Esophagus (tissue), 2 donors: Measurements from ENCODE around the gene LAT. TPM values are rescaled to one million over a fixed set of nuclear protein-coding genes. Genes with fewer than 3 reads are reported as not detected.

Experiments used
- H3K27ac ChIP-seq, 2 donors: one replicate each; pipeline ENCODE4 v1.5.1; 2013; ENCODE audit warnings: low read depth in 2 of 2, mild to moderate bottlenecking in 2 of 2, inconsistent platforms in 1 of 2, low read length in 1 of 2, moderate library complexity in 1 of 2
- H3K27me3 ChIP-seq, 2 donors: one replicate each; pipeline ENCODE4 v1.6.1; 2013; ENCODE audit warnings: low read length in 2 of 2, control low read depth in 1 of 2, mild to moderate bottlenecking in 1 of 2; ENCODE audit not compliant: insufficient read depth in 2 of 2, control insufficient read depth in 1 of 2
- H3K36me3 ChIP-seq, 2 donors: one replicate each; pipeline ENCODE4 v1.6.1; 2013; ENCODE audit warnings: low read length in 1 of 2; ENCODE audit not compliant: control insufficient read depth in 2 of 2, insufficient read depth in 2 of 2
- H3K4me1 ChIP-seq, 2 donors: one replicate each; pipeline ENCODE4 v1.6.1; 2013; ENCODE audit warnings: low read length in 1 of 2; ENCODE audit not compliant: control insufficient read depth in 2 of 2, insufficient read depth in 2 of 2
- H3K4me3 ChIP-seq, 2 donors: one replicate each; pipeline ENCODE4 v1.5.1; 2013; ENCODE audit warnings: low read length in 2 of 2, mild to moderate bottlenecking in 2 of 2, low read depth in 1 of 2, moderate library complexity in 1 of 2
- H3K9me3 ChIP-seq, 2 donors: one replicate each; pipeline ENCODE4 v1.6.1; 2013; ENCODE audit warnings: mild to moderate bottlenecking in 2 of 2, low read depth in 1 of 2, low read length in 1 of 2, moderate library complexity in 1 of 2; ENCODE audit not compliant: control insufficient read depth in 2 of 2, insufficient read depth in 1 of 2
- WGBS, 2 donors: extraction: QIAGEN DNeasy Blood & Tissue Kit; methylation state at CpG; one replicate each; pipeline ENCODE4 v1.1.7; 2013; 5-methylcytosine and 5-hydroxymethylcytosine counted together
- polyA plus RNA-seq, 2 donors: library from polyadenylated mRNA; stranded (reverse); fragments of 200-250 nt; gene quantifications; one replicate each; pipeline ENCODE4 v1.2.3, GENCODE V29; 2013
- donor health status: healthy with polysubstance abuse.
- donor health status: Bipolar disorder and iron deficiency.

Gene LAT
- polyA plus RNA-seq, 2 donors: 7.4 to 13.6 TPM

DNA sequence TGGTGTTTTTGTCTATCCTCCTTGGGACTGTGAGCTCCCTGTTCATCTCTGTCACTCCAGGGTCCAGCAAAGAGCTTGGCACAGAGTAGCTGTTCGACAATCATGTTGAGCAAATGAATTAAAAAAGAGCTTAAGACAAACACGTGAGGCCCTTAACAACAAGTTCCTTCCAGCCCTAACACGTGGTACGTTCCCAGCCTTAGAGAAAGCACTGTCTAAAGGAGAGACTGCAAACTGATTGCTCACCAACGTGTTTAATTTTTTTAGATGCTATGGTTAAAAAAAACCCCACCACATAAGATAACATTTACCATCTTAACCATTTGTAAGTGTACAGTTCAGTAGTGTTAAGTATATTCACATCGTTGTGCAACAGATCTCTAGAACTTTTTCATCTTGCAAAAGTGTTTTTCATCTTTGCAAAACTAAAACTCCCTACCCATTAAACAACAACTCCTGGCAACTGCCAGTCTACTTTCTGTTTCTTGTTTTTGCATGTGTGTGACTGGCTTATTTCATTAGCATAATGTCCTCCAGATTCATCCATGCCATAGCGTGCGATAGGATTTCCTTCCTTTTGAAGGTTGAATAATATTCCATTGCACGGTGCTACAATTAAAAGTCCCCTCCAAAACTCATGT is 28.2 kb downstream of the LAT start:
- WGBS, 2 donors: 47 to 49% methylated on average over 9 of the region's 9 CpGs
- Histone ChIP-seq H3K9me3 (no peaks in the 10 kb centered on the region), H3K27me3 (no peaks in the 10 kb centered on the region), H3K36me3 (no peaks in the 10 kb centered on the region), H3K27ac (no peak overlapping the region), H3K4me1 (no peaks in the 10 kb centered on the region), H3K4me3 (no peak overlapping the region)

DNA sequence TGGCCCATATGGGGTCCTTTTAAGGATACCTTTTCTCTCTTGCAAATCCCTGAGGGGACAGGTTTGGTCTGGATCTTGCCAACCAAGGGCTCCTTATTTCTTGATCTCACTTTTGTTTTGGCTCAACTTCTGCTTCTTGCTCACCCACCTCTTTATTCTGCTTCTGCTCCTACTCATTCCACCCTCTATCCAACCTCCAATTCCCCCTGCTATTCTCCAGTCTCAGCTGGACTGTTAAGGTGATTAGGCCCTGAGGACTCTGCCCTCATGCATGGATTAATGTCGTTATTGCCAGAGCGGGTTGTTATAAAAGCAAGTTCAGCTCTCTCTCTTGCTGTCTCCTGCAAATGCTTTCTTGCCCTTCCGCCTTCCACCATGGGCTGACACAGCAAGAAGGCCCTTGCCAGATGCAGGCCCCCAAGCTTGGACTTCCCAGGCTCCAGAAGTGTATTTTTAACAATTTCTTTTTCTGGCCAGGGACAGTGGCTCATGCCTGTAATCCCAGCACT is 29.8 kb downstream of the LAT start:
- Histone ChIP-seq H3K36me3 (no peaks in the 10 kb centered on the region), H3K27ac (no peak overlapping the region), H3K27me3 (no peaks in the 10 kb centered on the region), H3K4me1 (no peaks in the 10 kb centered on the region), H3K4me3 (no peak overlapping the region), H3K9me3 (no peaks in the 10 kb centered on the region)
- WGBS, 2 donors: 89 to 91% methylated on average over 3 of the region's 3 CpGs

DNA sequence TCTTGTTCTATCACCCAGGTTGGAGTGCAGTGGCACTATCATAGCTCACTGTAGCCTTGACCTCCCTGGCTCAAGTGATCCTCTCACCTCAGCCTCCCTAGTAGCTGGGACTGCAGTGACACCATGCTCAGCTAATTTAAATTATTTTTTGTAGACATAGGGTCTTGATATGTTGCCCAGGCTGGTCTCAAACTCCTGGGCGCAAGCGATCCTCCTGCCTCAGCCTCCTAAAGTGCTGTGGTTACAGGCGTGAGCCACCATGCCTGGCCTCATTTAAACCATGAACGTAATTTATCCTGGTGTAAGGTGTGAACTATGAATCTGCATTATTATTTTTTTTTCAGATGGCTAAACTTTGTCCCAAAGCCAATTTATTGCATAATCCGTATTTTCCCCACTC is 37.3 kb downstream of the LAT start:
- Histone ChIP-seq H3K27me3 (no peaks in the 10 kb centered on the region), H3K36me3 (no peaks in the 10 kb centered on the region), H3K9me3 (no peaks in the 10 kb centered on the region), H3K4me3 (no peak overlapping the region), H3K27ac (no peak overlapping the region), H3K4me1 (no peaks in the 10 kb centered on the region)
- 83 to 85% methylated on average over 5 of the region's 5 CpGs for WGBS, 2 donors

DNA sequence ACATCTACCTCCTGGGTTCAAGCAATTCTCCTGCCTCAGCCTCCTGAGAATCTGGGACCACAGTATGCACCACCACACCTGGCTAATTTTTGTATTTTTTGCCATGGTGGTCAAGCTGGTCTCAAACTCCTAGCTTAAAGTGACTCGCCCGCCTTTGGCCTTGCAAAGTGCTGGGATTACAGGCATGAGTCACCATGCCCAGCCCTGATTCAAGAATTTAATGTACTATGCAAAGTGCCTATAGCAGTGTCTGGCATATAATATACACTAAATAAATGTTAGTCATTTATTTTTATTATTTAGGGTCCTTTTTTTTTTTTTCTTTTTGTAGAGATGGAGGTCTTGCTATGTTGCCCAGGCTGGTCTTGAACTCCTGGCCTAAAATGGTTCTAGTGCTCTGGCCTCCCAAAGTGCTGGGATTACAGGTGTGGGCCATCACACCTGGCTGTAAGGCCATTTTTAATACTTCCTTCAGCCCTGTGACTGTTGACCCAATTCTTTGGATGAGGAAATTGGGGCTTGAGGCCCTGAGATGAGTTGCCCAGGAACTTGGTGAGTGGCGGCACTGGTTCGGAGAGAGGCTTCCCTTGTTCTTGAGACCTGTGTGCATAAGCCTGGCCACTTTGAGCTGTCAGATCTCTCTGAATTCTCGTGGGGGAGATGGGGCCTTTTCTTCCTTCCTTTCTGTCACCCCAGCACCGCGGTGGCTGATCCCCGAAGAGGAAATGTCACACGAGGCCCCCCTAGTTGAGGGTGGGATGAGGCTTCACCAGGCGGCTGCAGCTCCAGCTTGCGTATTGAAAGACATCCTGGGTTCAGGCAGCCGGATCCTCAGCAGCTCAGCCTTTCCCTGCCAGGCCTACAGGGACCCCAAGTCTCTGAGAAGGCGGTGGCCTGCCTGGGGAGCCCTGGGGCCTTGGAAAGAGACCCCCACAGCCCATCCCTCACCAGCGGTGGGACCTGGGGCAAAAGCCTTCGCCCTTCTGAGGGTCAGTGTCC is 38.7 kb downstream of the LAT start:
- Histone ChIP-seq H3K27me3 (no peaks in the 10 kb centered on the region), H3K36me3 (no peaks in the 10 kb centered on the region), H3K9me3 (no peaks in the 10 kb centered on the region), H3K4me3 (no peak overlapping the region), H3K4me1 (no peaks in the 10 kb centered on the region), H3K27ac (no peak overlapping the region)
- WGBS, 2 donors: 72 to 73% methylated on average over 15 of the region's 15 CpGs

DNA sequence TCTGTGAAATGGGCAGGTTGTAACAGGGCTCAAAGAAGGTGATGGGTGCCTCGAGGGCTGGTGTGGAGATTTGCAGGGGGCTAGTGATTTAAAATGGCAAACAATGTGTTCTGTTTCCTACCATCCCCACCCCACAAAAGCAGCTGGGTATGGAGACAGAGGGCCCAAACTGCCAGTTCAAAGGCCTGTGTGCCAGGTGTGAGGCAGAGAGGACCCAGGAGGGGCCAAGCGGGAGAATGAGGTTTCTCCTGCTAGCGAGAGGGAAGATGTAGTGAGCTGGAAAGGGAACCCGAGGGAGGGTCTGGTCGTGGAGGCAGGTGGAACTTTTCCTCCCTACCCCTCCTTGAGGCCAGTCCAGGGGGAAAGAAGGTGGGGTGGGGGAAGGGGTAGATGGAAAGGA is 39.4 kb downstream of the LAT start:
- Histone ChIP-seq H3K4me1 (no peaks in the 10 kb centered on the region), H3K36me3 (no peaks in the 10 kb centered on the region), H3K4me3 (no peak overlapping the region), H3K27ac (no peak overlapping the region), H3K27me3 (no peaks in the 10 kb centered on the region), H3K9me3 (no peaks in the 10 kb centered on the region)
- WGBS, 2 donors: 55 to 78% methylated on average over 5 of the region's 5 CpGs

DNA sequence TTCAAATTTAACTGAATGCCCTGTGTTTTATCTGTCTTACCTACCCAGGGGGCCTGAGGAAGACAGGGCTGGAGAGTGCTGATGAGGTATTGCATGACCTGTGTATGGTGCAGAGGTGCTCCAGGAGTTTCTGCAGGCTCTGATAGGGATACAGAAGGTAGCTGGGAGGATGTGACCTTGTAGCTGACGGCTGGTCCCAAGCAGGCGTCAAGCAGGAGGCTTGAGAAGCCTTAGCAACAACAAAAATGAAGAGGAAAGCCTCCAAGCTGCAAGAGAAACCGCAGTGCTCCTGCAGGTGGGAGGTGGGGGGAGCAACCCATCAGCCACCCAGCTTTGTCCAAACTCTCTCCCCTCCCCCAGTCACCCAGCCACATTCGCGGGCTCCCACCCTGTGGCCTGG is 40.4 kb downstream of the LAT start:
- Histone ChIP-seq H3K27me3 (no peaks in the 10 kb centered on the region), H3K4me1 (no peaks in the 10 kb centered on the region), H3K27ac (no peak overlapping the region), H3K36me3 (no peaks in the 10 kb centered on the region), H3K4me3 (no peak overlapping the region), H3K9me3 (no peaks in the 10 kb centered on the region)
- WGBS, 2 donors: 50 to 51% methylated on average over 5 of the region's 5 CpGs

DNA sequence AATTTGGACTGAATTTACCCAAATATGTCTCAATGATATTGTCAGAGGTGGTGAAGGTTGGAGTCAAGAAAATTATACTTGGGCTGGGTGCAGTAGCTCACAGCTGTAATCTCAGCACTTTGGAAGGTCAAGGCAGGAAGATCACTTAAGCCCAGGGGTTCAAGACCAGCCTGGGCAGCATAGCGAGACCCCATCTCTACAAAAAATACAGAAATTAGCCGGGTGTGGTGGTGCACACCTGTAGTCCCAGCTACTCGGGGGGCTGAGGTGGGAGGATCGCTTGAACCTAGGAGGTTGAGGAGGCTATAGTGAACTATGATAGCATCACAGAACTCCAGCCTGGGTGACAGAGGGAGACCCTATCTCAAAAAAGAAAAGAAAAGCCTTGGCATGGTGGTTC is 40.9 kb downstream of the LAT start:
- 93 to 96% methylated on average over 4 of the region's 4 CpGs for WGBS, 2 donors
- Histone ChIP-seq H3K4me3 (no peak overlapping the region), H3K27me3 (no peaks in the 10 kb centered on the region), H3K4me1 (no peaks in the 10 kb centered on the region), H3K9me3 (no peaks in the 10 kb centered on the region), H3K27ac (no peak overlapping the region), H3K36me3 (no peaks in the 10 kb centered on the region)

DNA sequence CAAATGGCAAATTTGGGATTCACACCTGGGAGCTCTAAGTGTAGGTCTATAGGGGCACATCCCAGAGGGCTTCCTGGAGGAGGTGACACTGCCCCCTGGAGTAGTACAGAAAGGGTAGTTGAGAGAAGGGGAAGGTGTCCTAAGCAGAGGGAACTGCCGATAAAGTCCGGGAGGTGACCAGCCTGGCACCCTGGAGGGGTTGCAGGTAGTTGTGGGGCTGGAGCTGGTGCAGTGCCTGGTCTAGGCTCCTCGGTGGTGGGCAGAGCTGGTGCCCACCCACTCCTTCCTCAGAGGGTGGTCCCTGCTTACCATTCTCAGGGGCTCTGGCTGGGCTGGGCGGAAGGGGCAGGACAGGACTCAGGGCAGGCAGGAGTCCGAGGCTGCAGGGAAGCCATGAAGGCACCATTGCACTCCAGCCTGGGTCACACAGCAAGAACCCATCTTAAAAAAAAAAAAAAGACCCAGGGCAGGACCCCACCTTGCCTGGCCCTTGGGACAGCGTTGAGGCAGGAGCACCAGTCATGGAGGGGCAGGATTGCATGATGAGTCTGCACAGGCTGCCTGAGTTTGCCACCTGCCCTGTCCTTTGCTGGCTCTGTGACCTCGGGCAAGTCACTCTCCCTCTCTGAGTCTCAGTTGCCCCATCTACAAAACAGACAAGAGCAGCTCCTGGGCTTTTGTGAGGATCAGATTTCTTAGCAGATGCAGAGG is 43.8 kb downstream of the LAT start:
- Histone ChIP-seq H3K9me3 (no peaks in the 10 kb centered on the region), H3K36me3 (no peaks in the 10 kb centered on the region), H3K27me3 (no peaks in the 10 kb centered on the region), H3K27ac (no peak overlapping the region), H3K4me3 (no peak overlapping the region), H3K4me1 (no peaks in the 10 kb centered on the region)
- 69 to 75% methylated on average over 7 of the region's 7 CpGs for WGBS, 2 donors

DNA sequence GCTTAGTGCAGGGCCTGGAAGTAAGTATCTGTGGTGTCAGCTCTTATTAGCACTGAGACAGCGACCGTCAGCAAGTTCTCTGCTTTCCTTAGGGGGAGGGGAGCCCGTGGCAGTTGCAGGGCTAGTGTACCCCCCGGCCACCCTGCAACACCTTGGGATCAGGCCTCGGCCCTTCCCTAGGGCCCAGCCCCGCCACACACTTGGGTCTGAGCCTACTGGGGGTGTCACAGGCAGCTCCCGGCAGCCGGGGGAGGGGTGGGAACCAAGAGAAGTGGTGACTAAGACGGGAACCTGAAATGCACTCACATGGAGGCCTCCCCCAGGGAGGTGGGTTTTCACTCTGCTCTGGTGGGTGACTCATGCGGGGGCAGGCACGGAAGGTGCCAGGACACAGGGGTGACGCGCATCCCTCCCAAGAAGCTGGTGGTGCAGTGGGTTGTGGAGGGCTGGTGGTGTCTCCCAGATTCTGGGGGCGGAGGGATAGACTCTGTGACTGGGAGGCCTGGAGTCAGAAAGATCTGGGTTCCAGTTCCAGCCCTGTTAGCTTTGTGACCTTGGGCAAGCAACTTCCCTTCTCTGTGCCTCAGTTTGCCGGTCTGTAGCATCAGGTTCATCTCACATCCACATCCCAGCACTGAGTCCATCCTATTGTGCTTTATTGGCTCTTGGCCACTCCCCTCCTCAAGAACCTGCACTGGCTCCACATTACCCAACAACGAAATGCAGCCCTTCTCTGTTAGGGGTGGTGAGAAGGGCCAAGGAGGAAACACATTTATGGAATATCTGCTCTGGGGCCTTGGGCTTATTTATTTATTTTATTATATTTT is 44.5 kb downstream of the LAT start:
- WGBS, 2 donors: 38 to 39% methylated on average over 16 of the region's 16 CpGs
- Histone ChIP-seq H3K27ac (no peak overlapping the region), H3K4me1 (no peaks in the 10 kb centered on the region), H3K9me3 (no peaks in the 10 kb centered on the region), H3K27me3 (no peaks in the 10 kb centered on the region), H3K4me3 (no peak overlapping the region), H3K36me3 (no peaks in the 10 kb centered on the region)
